Gastrocnemius medialis (tissue), 4 donors: ENCODE data around the gene FRY. TPM values are rescaled to one million over a fixed set of nuclear protein-coding genes. Genes with fewer than 3 reads are reported as not detected.

Experiments
- ATAC-seq, 2 donors: fragments of 150-250 bp; one replicate each; pipeline ENCODE4 v1.9.1; 2016
- DNase-seq, 2 donors: peaks; one replicate each; pipeline ENCODE4 v3.0.0-alpha.2; 2019
- H3K27ac ChIP-seq, 4 donors: fragments of 200-600 bp; sonication (generic); 1 replicate in 1 of 4; 2 replicates in 3 of 4; pipeline ENCODE4 v1.5.1; 2016 to 2018; ENCODE audit warnings: mild to moderate bottlenecking in 2 of 4, moderate library complexity in 1 of 4
- H3K27me3 ChIP-seq, 3 donors: fragments of 200-600 bp; sonication (generic) in 2 of 3; 1 replicate in 1 of 3; 2 replicates in 2 of 3; pipeline versions ENCODE4 v1.5.1 to v1.6.0; 2016 to 2019; ENCODE audit warnings: mild to moderate bottlenecking in 1 of 3, moderate library complexity in 1 of 3
- H3K36me3 ChIP-seq, 2 donors: fragments of 200-600 bp; sonication (generic) in 1 of 2; one replicate each; pipeline ENCODE4 v1.5.1; 2017 to 2018
- H3K4me1 ChIP-seq, 2 donors: fragments of 200-600 bp; sonication (generic) in 1 of 2; one replicate each; pipeline ENCODE4 v1.5.1; 2016 to 2017; ENCODE audit warnings: mild to moderate bottlenecking in 2 of 2
- H3K4me3 ChIP-seq, 4 donors: fragments of 200-600 bp; sonication (generic) in 3 of 4; 1 replicate in 1 of 4; 2 replicates in 3 of 4; pipeline ENCODE4 v1.5.1; 2016 to 2019; ENCODE audit warnings: mild to moderate bottlenecking in 2 of 4
- H3K9me3 ChIP-seq, 3 donors: fragments of 200-600 bp; sonication (generic) in 2 of 3; 1 replicate in 1 of 3; 2 replicates in 2 of 3; pipeline ENCODE4 v1.5.1; 2016 to 2019
- CTCF ChIP-seq, 5 experiments: fragments of 450-650 bp in 3 of 5; fragments of 200-600 bp in 2 of 5; sonication (generic) in 2 of 5; IDR thresholded peaks in 4 of 5; conservative IDR thresholded peaks in 1 of 5; 1 replicate in 4 of 5; 2 replicates in 1 of 5; pipeline ENCODE4 v1.5.1; 2016 to 2019; ENCODE audit warnings: antibody characterized with exemption in 5 of 5, mild to moderate bottlenecking in 3 of 5, moderate library complexity in 3 of 5
- POLR2A ChIP-seq, 2 donors: fragments of 450-650 bp; IDR thresholded peaks; one replicate each; pipeline ENCODE4 v1.6.1; 2017; ENCODE audit warnings: antibody characterized with exemption in 2 of 2, mild to moderate bottlenecking in 2 of 2, moderate library complexity in 2 of 2
- in situ Hi-C, 4 donors: fragments of 200-750 bp; cut with MboI; loops; one replicate each; pipeline versions ENCODE4 v1.15.0 to v1.8.0; 2017; ENCODE audit warnings: low sequenced_read_pairs in 4 of 4
- intact Hi-C: fragments of 100-400 bp; cut with DNase I; formaldehyde crosslinking; loops from one replicate; pipeline ENCODE4 v1.15.1; 2023; ENCODE audit warnings: low total_unique reads
- total RNA-seq, 4 donors: library from RNA; depleted of rRNA; stranded (reverse); fragments of >200 nt; gene quantifications; one replicate each; pipeline versions ENCODE4 v1.1.0 to v1.2.3, GENCODE V29; 2016

The FRY gene
- total RNA-seq, 4 donors from 2014 or later = 10.1 to 48.3 (median 21.4) TPM

DNA sequence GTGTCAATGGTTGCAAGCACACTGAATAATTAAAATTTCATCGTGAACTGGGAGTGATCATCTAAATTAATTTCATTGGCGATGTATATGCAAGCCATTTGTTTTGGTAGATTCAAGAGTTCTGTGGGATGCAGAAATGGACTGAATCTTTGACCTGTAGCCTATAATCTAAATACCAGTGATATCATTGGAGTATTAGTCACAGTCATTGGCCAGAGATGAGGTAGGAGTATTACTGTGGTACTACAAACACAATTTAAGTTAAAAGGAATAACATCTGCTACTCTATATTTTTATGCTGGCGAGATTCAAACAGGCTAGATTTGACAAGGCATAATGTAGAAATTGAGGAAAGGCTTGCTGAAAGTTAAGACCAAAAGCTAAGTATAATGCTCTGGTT, 14.0 kb downstream of the FRY start:
- Histone ChIP-seq H3K9me3 (no peaks in the 10 kb centered on the region), H3K4me1 (peaks cover 13 to 15% of the 10 kb centered on the region in 2 donors), H3K27me3 (no peaks in the 10 kb centered on the region), H3K36me3 (no peaks in the 10 kb centered on the region), H3K4me3 (no peak overlapping the region), H3K27ac (no peak overlapping the region)
- intact Hi-C loops (no loop called here), in situ Hi-C loops (no loop called here)
- ATAC-seq = no peak
- TF ChIP-seq CTCF (IDR thresholded peaks at IDR 0.05 in 4 of 5, conservative IDR thresholded peaks at IDR 0.05 in 1 of 5) (no peak), POLR2A (IDR thresholded peaks at IDR 0.05) (no peak)
- no peak for DNase-seq

GRCh38 chr13:32045982-32046785, 14.6 kb downstream of the FRY start:
- H3K27ac ChIP-seq = no peak overlapping the region
- H3K27me3 ChIP-seq = no peaks in the 10 kb centered on the region
- H3K4me3 ChIP-seq = no peak overlapping the region
- ATAC-seq (no peak), DNase-seq (no peak)
- H3K9me3 ChIP-seq = no peaks in the 10 kb centered on the region
- no peaks in the 10 kb centered on the region for H3K36me3 ChIP-seq
- in situ Hi-C loops = no loop called here
- H3K4me1 ChIP-seq = peaks cover 13 to 15% of the 10 kb centered on the region in 2 donors
- intact Hi-C loops = no loop called here
- TF ChIP-seq POLR2A (IDR thresholded peaks at IDR 0.05) = no peak
- no peak for TF ChIP-seq CTCF (IDR thresholded peaks at IDR 0.05 in 4 of 5, conservative IDR thresholded peaks at IDR 0.05 in 1 of 5)

DNA sequence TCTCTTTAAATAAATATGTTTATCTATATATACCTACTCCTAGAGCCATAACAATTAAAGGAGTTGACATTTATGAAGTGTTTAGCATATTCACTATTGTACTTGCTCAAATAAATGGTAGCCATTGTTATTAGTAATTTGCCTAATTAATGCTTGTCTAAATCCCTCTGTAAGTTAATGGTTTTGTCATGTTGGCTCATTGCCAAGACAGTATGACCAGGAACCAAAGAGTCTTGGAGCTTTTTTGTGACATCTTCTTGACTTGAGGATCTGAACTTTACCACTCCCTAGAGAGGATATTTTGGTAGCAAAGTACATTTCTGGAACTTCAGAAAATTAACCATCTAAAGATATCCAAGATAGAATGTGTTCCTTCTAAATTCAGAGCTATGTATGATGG, 15.5 kb downstream of the FRY start:
- intact Hi-C loops = no loop called here
- in situ Hi-C loops = no loop called here

GRCh38 chr13:32047793-32048192, 16.2 kb downstream of the FRY start:
- in situ Hi-C loops = no loop called here
- no peaks in the 10 kb centered on the region for H3K36me3 ChIP-seq
- peak overlapping the region in 2 of 4 donors; percentile 7 to 23 for H3K27ac ChIP-seq
- no peaks in the 10 kb centered on the region for H3K27me3 ChIP-seq
- H3K4me3 ChIP-seq = no peak overlapping the region
- peaks cover 13 to 15% of the 10 kb centered on the region in 2 donors for H3K4me1 ChIP-seq
- TF ChIP-seq POLR2A (IDR thresholded peaks at IDR 0.05) (no peak), CTCF (IDR thresholded peaks at IDR 0.05 in 4 of 5, conservative IDR thresholded peaks at IDR 0.05 in 1 of 5) (no peak)
- no peaks in the 10 kb centered on the region for H3K9me3 ChIP-seq
- ATAC-seq = no peak
- no peak for DNase-seq
- intact Hi-C loops = no loop called here

More for the DNA sequence above, 15.5 kb downstream of the FRY start:
- no peak overlapping the region for H3K27ac ChIP-seq
- TF ChIP-seq POLR2A (IDR thresholded peaks at IDR 0.05) = no peak
- TF ChIP-seq CTCF (IDR thresholded peaks at IDR 0.05 in 4 of 5, conservative IDR thresholded peaks at IDR 0.05 in 1 of 5) = no peak
- peaks cover 13 to 15% of the 10 kb centered on the region in 2 donors for H3K4me1 ChIP-seq
- no peaks in the 10 kb centered on the region for H3K36me3 ChIP-seq
- no peak overlapping the region for H3K4me3 ChIP-seq
- H3K27me3 ChIP-seq = no peaks in the 10 kb centered on the region
- no peaks in the 10 kb centered on the region for H3K9me3 ChIP-seq
- DNase-seq = no peak
- ATAC-seq = no peak
